ENCODE data around the gene SLC35F1.

Gene SLC35F1

DNA sequence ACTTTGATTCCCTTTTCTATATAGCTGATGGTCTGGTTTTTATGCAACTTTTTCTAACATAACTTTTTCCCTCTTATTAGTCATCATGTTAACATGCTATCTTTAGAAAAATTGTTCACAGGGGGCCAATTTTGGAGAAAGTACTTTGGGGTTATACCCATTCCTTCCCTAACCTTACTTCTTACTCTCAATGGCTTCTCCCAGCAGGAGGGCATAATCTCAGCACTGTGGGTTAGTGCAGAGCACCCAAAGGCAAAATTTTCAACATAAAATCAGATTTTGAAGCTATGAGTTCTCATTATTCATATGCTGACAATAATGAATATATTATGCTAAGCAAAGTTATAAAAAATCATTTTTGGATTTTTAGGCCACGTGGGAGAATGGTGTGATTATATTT lies 299.2 kb downstream of the SLC35F1 start:
- no peak for DNase-seq

DNA sequence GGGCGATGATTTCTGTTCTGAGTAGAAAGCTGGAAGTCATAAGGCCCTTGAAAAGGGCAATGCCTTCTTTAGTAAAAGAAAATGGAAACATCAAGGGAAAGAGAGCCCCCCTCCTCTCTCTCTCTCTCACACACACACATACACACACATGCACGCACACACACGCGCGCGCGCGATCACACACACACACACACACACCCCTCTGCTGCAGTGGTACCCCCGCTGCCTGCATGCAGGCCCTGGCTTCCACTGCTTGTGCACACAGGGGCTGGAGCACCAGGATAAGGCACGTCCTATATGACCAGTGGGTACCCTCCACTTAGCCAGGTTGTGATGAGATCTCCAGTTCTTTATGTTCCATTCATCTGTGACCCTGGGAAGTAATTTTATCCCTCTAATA lies 300.9 kb downstream of the SLC35F1 start:
- DNase-seq, result no peak

DNA sequence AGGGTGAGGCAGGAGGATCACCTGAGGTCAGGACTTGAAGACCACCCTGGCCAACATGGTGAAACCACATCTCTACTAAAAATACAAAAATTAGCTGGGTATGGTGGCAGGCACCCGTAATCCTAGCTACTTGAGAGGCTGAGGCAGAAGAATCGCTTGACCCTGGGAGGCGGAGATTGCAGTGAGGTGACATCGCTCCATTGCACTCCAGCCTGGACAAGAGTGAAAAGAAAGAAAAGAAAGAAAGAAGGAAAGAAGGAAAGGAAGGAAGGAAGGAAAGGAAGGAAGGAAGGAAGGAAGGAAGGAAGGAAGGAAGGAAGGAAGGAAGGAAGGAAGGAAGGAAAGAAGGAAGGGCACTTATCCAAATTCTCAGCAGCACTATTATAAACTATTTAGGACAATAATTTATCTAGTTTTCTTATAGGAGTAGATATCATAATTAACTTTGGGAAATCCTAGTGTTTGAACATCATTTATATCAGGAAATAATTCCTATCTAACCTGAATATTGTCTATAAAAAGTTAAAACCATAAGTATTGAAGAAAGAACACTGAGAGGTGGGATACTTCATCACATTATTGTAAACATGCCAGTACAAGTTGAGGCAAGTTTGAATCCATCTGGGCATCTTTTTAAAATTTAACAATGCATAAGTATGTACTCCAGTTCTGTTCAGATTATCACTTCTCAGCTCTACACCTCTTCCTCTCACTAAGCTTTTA lies 305.5 kb downstream of the SLC35F1 start:
- DNase-seq, result no peak

DNA sequence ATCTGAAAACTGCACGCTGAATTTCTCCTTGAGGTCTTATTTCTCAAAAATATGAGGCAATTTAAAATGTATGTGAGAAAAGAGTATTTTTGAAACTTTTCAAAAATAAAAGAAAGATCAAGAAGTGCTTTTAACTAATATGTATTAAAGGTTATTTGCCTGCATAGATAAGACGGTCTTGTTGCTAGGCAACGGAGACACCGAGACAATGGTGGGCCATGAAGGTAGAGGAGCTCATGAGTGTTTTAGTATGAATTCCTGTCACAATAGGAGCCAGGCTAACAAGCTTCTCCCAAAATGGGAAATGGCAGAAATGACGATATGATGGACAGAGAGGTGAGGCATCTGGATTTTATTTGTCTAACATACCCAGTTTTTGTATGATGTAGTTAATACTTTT lies 308.2 kb downstream of the SLC35F1 start:
- DNase-seq, result no peak

DNA sequence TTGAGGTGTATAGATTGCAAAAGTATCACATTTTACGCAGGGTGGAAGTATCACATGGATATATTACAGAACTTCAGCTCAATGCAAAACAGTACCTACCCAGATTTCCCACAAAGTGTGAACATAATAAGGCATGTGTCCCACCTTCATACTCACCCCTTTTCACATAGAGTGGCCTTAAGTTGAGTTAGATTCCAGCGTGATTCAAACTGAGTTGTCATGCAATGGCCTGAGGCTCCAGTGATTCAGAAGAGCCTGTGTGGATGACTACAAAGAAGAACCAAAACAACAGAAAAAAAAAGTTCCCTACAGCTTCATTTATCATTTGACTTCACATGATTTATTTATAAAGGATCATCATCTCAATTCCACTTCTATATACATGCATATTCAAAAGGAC lies 309.7 kb downstream of the SLC35F1 start:
- no peak for DNase-seq

DNA sequence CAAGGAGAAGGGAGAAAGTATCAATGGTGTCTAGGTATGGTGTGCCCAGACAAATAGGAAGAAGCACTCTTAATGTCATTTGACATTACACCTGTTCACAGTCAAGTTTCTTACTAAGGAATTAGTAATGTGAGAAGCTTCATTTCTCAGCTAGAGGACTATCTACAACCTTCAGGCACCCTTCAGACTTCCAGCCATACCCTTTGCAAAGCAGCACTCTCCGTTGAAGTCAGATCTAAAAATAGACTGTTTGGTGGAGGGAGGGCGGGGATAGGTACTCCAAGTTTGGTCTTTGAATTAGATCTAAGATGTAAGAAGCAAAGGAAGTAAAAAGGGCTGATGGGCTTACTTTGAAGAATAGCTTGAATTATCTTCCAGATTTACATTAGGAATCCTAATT lies 311.1 kb downstream of the SLC35F1 start:
- DNase-seq, result no peak

DNA sequence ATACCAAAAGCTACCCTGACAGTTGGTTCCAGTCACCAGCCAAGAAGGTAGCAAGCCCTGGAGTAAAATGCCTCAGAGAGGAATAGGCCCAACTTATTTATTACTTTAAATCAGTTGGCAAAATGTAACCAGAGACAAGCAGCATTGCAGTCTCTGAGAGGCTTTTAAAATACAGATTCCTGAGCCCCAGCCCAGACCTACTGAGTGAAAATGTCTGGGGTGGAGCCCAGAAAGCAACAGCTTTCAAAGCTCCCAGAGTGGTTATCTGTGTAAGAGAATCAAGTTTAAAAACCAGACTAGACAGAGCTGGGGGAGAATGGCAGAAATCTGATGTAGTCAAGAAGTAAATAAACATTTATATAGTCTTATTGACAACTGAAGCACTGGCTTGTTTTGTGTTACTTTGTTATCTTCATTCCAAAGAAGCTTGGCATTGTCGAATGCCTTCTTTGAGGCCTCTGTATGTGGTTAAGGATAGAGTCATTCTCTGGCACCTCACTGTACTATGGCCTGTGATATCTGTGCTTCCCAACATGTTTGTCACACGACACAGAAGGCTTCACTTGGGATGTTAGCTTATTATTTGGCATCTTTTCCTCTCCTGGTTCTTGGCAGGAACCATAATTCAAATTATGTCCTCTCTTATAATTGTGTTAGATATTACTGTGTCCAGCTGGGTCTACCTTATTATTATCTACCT lies 313.5 kb downstream of the SLC35F1 start:
- no peak for DNase-seq

DNA sequence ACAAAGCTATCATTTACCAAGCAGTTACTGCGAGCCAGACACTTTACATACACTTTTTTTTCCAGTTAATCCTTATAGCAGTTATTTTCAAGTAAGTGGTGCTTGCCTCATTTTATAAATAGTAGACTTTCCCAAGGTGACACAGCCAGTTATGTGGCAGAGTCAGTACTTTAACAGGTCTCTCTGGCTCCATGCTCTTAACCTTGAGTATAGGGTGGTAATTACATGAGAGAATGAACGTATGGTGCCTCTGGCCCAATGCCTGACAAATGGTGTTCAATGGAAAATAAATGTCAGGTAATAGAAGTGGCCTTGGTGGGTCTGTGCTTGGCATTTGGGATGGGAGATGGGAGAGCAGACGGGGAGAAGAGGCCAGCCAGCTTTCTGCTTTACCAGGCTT lies 316.3 kb downstream of the SLC35F1 start:
- no peak for DNase-seq

DNA sequence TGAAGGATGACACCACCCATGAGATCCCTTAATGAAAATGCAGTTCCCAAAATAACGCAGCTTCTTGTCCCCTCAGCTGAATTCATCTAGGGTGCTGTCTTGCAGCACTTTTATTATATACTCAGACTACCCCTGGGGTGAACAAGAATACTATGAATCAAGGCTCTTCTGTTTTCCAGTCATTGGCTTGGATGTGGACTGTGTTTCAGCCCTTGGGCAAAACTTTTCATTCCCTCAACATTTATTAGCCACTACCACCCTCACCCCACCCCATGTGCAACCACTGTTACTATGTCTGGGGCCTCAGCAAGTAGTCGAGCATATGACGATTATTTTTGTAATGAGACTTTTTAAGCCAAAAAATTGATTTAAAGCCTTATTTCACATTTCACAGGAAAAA lies 321.8 kb downstream of the SLC35F1 start:
- DNase-seq, result no peak

DNA sequence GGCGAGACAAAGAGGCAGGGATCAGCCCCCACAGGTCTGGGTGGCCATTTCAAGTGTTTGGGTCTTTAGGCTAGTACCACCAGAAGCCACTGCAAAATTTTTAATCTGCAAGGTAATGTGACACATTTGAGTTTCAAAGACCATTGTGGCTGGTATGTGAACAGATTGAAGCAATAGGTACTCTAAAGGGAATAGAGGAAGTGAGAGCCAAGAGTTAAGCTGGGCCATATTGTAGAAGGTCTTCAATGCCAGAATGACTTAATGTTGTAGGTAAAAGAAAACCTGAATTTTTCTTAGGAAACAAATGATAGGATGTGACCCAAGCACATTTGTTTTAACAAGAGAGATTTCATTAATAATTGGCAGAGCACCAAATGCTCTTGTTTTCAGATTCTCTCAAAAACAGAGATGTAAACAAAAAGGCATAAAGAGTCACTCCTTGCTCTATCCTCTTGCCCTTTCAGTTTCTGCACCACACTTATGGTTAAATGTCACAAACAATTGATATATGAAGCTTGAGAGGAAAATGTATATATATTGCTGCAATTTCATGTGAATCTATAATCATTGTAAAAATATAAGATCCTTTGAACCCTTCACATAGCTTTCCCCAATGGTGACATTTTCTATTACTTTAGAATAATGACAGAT lies 333.9 kb downstream of the SLC35F1 start:
- no peak for DNase-seq

DNA sequence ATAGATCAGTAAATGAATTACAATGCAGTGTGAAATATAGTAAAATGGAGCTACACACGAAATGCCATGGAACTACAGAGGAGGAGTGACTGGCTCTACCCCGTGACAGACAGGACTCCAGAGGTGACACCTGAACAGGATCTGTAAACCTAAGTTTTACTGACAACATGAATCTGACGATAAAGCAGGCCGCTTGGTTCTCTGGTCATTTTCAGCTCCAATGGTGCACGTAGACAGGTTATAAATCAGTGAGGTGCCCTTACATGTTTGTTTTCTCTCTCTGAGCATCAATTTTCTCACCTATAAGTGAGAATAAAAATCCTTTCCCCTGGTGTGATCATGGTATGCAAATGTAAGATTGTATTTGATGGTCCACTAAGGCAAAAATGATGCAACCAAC lies 339.3 kb downstream of the SLC35F1 start:
- no peak for DNase-seq

DNA sequence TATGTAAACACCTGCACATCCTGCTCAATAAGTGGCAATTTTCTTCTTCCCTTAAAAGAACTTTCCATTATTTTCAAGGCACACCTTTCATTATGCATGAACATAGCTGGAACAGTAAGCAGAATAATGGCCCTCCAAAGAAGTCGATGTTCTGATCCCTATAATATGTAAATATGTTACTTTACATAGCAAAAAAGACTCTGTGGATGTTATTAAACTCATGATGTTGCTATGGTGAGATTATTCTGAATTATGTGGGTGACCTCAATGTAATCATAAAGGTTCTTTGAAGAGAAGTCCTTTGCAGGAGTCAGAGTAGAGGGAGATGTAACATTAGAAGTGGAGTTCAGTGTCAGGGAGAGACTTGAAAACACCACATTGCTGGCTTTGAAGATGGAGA lies 341.1 kb downstream of the SLC35F1 start:
- no peak for DNase-seq

DNA sequence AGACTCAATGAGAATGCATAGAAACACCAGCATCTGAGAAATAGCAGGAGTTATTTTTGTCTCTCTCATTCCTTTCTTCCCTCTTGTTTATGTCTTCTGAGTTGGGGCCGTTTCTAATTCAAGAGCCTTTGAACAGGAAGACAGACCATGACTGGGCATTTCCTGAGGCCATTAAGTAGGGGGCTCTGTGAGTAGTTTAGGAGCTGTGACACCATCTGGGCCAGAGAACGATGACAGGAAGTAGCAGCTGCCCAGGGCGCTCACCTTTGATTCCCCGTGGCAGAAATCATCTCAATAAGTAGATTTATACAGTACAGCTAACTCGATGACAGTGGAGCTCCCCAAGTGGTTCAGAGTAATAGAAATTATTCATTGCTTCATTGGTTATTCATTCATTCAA lies 342.6 kb downstream of the SLC35F1 start:
- no peak for DNase-seq

DNA sequence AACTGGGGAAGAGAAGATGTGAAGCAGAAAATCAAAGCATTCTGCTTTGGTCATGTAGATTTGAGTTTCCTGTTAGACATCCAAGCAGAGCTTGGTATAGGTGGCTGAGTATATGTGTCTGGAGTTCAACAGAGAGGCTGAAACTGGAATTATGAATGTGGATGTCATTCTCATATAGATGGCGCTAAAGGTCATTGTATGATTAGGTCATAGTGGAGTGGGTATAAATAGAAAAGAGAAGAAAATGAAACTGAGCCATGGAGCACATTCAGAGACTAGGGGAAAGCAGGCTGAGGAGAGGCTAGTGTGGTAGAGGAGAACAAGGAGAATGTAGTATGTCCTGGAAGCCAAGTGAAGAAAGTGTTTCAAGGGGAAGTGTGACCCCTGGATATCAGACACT lies 345.4 kb downstream of the SLC35F1 start:
- no peak for DNase-seq

DNA sequence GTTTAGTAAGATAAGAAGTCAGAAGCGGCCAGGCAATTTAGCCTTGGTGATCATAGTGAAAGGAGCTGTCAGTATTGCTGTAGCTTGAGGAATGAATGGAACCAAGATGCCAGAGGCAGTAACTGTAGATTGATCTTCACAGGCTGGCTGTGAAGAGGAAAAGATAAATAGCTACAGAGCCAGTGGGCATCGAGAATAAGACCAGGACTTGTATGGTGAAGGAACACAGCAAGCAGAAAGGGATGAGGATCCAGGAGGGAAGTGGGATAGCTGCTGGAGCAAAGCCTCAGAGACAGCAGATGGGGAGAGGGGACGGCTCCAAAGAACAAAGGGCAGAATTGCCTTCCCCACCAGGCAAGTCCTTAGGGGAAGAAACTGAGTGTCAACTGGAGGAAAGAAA lies 346.7 kb downstream of the SLC35F1 start:
- DNase-seq, result no peak

DNA sequence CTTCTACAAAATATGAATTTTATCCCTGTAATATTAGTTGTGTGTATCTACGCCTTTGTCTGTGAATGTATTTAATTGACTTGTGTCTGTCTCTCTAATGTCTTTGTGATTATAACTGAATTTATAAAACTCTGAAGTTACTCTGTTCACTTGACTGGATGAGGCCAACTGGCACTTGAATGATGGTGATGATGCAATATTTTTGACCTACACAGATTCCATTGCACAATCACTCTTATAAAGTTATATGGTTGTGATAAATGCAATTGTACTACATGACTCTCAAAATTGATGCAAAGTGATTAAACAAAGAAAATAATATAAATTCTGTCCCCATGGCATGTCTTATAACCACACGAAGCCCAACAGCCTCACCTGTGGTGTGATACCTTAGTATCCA lies 353.8 kb downstream of the SLC35F1 start:
- no peak for DNase-seq

DNA sequence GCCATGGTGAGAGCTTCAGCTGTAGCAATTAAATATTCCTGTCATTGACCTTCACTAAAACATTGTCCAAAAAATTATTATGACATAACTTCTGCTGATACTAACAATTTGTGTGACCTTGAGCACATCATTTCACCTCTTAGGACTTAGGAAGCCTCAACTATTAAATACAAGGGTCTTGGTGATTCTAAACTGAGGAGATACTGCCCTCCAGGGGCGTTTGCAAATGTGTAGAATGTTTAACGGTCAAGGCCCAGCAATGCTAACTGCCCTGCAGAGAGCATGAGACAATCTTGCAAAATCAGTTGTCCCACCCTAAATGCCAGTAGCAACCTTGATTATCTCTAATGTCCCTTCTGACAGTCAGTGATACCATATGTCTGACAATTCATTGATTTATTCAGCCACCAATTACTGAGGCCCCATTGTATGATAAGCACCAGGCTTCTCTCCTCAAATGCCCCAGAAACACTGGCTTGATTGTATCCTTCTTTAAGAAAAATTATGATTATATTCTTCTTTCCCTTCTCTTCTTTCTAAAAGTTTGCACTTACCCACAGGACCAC lies 356.9 kb downstream of the SLC35F1 start:
- no peak for DNase-seq

DNA sequence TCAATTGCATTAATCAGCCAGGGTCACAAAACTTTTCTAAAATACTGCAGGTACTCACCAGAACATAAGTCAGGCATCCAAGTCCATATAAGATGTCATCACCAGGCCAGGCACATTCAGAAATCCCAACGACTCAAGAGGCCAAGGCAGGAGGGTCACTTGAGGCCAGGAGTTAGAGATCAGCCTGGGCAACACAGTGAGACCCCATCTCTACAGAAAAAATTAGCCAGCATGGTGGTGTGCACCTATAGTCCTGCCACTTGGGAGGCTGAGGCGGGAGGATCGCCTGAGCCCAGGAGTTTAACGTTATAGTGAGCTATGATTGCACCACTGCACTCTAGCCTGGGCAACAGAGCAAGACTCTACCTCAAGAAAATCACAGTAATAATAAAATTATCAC lies 362.6 kb downstream of the SLC35F1 start:
- DNase-seq, result no peak

DNA sequence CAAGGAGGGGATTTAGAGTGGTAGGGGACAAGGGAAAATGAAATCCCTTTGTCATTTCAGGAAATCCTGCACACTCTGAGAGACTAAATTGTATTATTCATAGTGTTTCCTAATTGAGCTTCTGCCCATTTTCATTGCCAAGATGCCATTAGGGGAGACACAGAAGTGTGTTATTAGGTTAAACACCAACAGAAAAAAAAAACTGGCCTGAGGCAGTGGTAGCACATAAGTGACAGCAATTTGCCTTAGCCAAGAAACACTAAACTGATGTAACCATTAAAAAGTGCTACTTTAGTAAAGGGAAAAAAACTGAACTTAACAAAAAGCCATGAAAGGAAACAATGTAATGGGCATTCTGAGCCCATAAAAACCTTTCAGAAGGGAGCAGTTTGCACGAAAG lies 370.6 kb downstream of the SLC35F1 start:
- no peak for DNase-seq

DNA sequence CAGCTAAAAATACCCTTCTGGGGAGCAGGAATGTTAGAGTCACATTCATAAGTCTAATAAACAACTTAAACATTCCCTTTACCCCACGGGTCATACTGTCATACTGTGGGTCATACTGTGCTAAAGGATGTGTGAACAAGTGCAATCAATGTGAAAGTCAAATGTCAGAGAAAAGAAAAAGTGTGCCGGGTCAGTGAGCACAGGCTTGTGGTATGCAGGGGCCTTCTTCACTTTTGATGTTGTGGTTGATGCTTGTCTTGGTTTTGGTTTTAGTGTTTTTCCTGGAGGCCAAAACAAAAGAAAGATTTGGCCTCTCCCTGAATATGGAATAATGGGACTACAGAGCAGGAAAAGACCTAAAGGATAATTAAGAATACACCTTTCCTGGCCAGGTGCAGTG lies 373.1 kb downstream of the SLC35F1 start:
- no peak for DNase-seq

DNA sequence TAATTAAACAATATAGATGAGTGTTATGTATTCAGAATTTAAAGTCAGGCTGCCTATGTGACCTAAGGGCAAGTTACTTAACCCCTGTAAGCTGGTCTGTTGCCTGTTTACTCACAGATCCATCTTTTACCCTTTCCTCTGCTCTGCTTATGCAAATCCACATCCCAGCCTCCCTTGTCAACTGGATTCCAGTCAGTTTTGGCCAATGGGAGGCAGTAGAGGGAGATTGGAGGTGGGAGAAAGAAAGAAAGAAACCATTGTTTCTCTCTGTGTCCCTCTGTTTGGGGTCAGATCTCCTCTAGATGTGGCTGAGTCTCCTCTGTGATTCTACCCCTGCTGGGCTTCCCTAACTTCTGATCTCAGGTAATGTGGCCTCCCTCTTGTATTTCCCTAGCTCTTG lies 374.2 kb downstream of the SLC35F1 start:
- DNase-seq, result no peak

DNA sequence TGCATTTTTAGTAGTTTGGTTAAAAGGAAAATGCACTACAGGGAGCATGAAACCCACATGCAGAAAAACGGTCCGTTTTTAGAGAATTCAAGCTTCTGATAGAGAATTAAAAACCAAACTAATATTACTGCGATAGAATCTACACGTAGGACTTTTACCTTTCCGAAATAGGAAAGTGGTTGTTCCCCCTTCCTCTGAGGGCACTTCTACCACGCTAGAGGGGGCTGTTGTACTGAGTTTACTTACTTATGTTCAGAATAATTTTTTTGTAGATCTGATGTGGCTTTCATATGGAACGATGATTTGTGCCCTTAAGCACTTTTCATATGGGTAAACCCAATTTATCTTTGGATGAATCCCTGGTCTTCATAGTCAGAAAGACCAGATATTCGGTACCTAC lies 376.7 kb downstream of the SLC35F1 start:
- DNase-seq, result peak; percentile 19

DNA sequence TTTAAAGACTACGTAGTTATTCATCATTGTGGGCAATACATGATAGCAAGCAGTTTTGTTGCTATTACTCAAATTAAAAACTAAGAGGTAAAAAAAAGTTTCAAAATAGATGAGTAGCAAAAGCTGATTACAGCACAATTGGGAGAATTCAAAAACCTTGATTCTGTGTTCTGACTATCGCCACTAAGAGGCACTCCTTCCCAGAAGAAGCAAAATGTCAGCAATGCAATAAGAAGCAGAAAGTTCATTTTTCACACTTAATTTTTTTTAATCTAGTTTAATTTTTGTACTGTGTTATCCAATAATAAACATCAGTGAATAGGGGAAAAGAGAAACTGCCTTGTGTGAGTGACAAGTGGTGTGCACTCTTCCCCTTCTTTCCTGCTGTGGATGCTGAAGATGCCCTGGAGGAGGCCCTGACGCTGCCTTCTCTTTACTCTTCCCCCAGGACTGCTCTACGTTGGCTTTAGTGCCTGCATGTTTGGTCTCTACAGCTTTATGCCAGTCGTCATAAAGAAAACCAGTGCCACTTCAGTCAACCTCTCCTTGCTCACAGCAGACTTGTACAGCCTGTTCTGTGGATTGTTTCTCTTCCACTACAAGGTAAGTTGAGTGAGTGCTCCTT lies 377.8 kb downstream of the SLC35F1 start:
- DNase-seq, result no peak

DNA sequence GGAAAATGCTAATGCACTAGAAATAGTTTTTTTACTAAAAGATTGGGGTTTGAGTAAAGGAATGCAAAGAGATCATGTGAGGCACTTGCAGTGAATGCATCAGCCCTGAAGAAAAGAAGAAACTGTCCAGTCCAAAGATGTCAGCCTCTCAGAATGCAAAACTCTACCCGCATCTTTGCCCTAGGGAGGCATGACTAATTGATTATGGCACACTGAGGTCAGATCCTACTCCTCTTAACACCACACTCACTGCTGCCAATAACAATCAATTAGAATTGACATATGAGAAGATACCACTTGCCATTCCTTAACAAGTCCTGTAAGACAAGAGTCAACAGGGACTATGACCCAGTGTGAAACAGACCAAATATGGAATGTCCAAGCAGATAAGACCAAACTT lies 378.7 kb downstream of the SLC35F1 start:
- no peak for DNase-seq

Measured in NCI-H226 (cell line).